Uterus (tissue), 4 donors: Measurements from ENCODE around the gene ASB2. TPM values are rescaled to one million over a fixed set of nuclear protein-coding genes. Genes with fewer than 3 reads are reported as not detected.

Experiments
- DNase-seq, 2 donors: peaks; one replicate each; pipeline ENCODE4 v3.0.0-alpha.2; 2019 to 2020
- H3K27ac ChIP-seq, 2 donors: fragments of 200-600 bp; sonication (generic); 1 replicate in 1 of 2; 2 replicates in 1 of 2; pipeline ENCODE4 v1.5.1; 2016 to 2018
- H3K27me3 ChIP-seq, 2 donors: fragments of 200-600 bp; sonication (generic); one replicate each; pipeline ENCODE4 v1.5.1; 2018 to 2019; ENCODE audit warnings: control low read depth in 1 of 2
- H3K36me3 ChIP-seq, 2 donors: fragments of 200-600 bp; sonication (generic); one replicate each; pipeline ENCODE4 v1.5.1; 2019; ENCODE audit warnings: control low read depth in 1 of 2
- H3K4me1 ChIP-seq, 2 donors: fragments of 200-600 bp; sonication (generic); one replicate each; pipeline ENCODE4 v1.5.1; 2018 to 2019; ENCODE audit warnings: control low read depth in 1 of 2
- H3K4me3 ChIP-seq, 2 donors: fragments of 200-600 bp; sonication (generic); 1 replicate in 1 of 2; 2 replicates in 1 of 2; pipeline ENCODE4 v1.5.1; 2018 to 2019; ENCODE audit warnings: mild to moderate bottlenecking in 1 of 2
- H3K9me3 ChIP-seq, 2 donors: fragments of 200-600 bp; sonication (generic); one replicate each; pipeline ENCODE4 v1.5.1; 2019; ENCODE audit warnings: control low read depth in 1 of 2
- CTCF ChIP-seq, 4 experiments: fragments of 200-600 bp in 2 of 4; fragments of 450-650 bp in 2 of 4; sonication (generic) in 2 of 4; IDR thresholded peaks; one replicate each; pipeline ENCODE4 v1.5.1; 2016 to 2019; ENCODE audit warnings: antibody characterized with exemption in 4 of 4, mild to moderate bottlenecking in 2 of 4, moderate library complexity in 1 of 4
- POLR2A ChIP-seq, 2 donors: fragments of 450-650 bp; IDR thresholded peaks; one replicate each; pipeline ENCODE4 v1.6.1; 2016; ENCODE audit warnings: antibody characterized with exemption in 2 of 2, mild to moderate bottlenecking in 1 of 2, moderate library complexity in 1 of 2
- intact Hi-C: fragments of 100-400 bp; cut with DNase I; formaldehyde crosslinking; loops from one replicate; pipeline ENCODE4 v1.15.1; 2023; ENCODE audit warnings: low total_unique reads
- total RNA-seq, 4 donors: library from RNA; depleted of rRNA in 3 of 4; stranded (reverse); fragments of >200 nt in 3 of 4; gene quantifications; one replicate each; pipeline versions ENCODE4 v1.1.0 to v1.2.4, GENCODE V29; 2014 to 2023
- donor health status: DM: yes; HTN: yes; CAD: no.

The ASB2 gene
- total RNA-seq, 4 donors from 2014 or later, result 11.8 to 84.1 (median 21.0) TPM

GRCh38 chr14:93956514-93957332 is 19.6 kb downstream of the ASB2 start:
- Histone ChIP-seq H3K36me3 (no peaks in the 10 kb centered on the region), H3K4me3 (no peak overlapping the region), H3K27me3 (no peaks in the 10 kb centered on the region), H3K9me3 (no peaks in the 10 kb centered on the region), H3K4me1 (no peaks in the 10 kb centered on the region), H3K27ac (no peak overlapping the region)
- intact Hi-C loops, result no loop called here
- no peak for DNase-seq
- no peak for TF ChIP-seq CTCF (IDR thresholded peaks at IDR 0.05)
- TF ChIP-seq POLR2A (IDR thresholded peaks at IDR 0.05), result no peak

GRCh38 chr14:93955850-93956481 is 20.4 kb downstream of the ASB2 start:
- intact Hi-C loops, result no loop called here
- DNase-seq, result no peak
- Histone ChIP-seq H3K4me1 (no peaks in the 10 kb centered on the region), H3K36me3 (no peaks in the 10 kb centered on the region), H3K27me3 (no peaks in the 10 kb centered on the region), H3K4me3 (no peak overlapping the region), H3K9me3 (no peaks in the 10 kb centered on the region), H3K27ac (no peak overlapping the region)
- TF ChIP-seq CTCF (IDR thresholded peaks at IDR 0.05) (no peak), POLR2A (IDR thresholded peaks at IDR 0.05) (no peak)

- no peak for DNase-seq
- Histone ChIP-seq H3K4me1 (no peaks in the 10 kb centered on the region), H3K27me3 (no peaks in the 10 kb centered on the region), H3K9me3 (no peaks in the 10 kb centered on the region), H3K27ac (no peak overlapping the region), H3K4me3 (no peak overlapping the region), H3K36me3 (no peaks in the 10 kb centered on the region)
- TF ChIP-seq POLR2A (IDR thresholded peaks at IDR 0.05) (no peak), CTCF (IDR thresholded peaks at IDR 0.05) (no peak)
- intact Hi-C loops, result no loop called here
Observed at GRCh38 chr14:93954900-93955849, 21.2 kb downstream of the ASB2 start.

GRCh38 chr14:93954516-93954830 is 21.9 kb downstream of the ASB2 start:
- Histone ChIP-seq H3K4me1 (no peaks in the 10 kb centered on the region), H3K27me3 (no peaks in the 10 kb centered on the region), H3K9me3 (no peaks in the 10 kb centered on the region), H3K27ac (no peak overlapping the region), H3K36me3 (no peaks in the 10 kb centered on the region), H3K4me3 (no peak overlapping the region)
- TF ChIP-seq POLR2A (IDR thresholded peaks at IDR 0.05) (no peak), CTCF (IDR thresholded peaks at IDR 0.05) (no peak)
- intact Hi-C loops, result no loop called here
- no peak for DNase-seq
